Colon (tissue), 2 donors: ENCODE data around the gene DNAJC11.
"Not testable (repeated sequence)": the region's sequence is repeated elsewhere in the genome, so short reads cannot be mapped to it uniquely, and the experiment has no call there.

Experiments used
- FAIRE-seq: peaks from 2 replicates; lab custom pipeline; 2012; peaks lifted over from hg19 to GRCh38; lab: Jason Lieb, UNC
- donor health status: control.
- donor health status: control.

DNAJC11 gene, protein sequence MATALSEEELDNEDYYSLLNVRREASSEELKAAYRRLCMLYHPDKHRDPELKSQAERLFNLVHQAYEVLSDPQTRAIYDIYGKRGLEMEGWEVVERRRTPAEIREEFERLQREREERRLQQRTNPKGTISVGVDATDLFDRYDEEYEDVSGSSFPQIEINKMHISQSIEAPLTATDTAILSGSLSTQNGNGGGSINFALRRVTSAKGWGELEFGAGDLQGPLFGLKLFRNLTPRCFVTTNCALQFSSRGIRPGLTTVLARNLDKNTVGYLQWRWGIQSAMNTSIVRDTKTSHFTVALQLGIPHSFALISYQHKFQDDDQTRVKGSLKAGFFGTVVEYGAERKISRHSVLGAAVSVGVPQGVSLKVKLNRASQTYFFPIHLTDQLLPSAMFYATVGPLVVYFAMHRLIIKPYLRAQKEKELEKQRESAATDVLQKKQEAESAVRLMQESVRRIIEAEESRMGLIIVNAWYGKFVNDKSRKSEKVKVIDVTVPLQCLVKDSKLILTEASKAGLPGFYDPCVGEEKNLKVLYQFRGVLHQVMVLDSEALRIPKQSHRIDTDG

DNA sequence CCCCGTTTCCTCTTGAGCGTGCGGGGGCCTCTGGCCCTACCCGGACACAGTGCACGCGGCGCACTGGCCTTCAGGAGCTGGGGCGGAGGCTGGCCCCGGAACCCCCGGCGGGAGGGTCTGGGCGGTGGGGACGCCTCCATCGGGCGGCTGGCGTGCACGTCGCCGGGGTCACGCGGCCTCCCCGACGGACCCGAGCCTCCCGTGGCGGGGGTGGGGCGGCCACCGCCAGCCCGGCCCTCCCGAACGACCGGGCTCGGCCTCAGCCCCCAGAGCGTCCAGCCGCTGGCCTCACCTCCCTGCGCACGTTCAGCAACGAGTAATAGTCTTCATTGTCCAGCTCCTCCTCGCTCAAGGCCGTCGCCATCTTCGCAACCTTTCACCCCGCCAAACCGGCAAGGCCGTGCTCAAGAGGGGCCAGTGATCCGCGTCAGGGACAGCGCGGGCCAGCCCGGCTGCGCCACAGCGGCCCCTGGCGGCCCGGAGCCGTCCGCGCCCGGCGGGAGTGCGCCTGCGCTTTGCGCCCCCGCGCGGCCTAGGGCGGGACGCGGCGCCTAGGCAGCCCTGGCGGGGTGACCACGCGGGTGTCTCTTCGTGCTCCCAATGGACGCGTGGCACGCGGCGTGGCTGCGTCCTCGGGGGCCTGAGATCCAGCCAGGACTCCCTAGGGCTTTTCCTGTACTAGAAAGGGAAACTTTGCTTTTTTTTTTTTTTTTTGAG, at the start of gene DNAJC11:
DNAJC11 (minus strand) TSS at position 380 of the 717 bp plus-strand sequence; CDS start at position 364, 16 bp downstream.
- FAIRE-seq: no peak

DNA sequence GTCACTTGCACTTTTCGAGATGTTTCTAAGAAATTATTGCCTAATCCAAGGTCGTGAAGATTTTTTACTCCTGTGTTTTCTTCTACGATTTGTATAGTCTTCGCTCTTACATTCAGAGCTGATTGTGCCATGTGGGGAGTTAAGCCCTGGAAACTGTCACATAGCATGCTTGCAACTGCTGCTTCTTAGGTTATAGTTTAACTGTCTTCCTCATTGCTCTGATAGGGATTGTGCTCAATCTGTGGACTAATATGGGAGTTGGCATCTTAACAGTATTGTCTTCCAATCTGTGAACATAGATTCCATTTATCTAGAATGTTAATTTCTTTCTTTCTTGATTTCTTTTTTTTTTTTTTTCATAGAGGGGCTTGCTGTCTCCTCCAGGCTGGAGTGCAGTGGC, 48.9 kb upstream of the DNAJC11 start:
- FAIRE-seq: no peak

DNA sequence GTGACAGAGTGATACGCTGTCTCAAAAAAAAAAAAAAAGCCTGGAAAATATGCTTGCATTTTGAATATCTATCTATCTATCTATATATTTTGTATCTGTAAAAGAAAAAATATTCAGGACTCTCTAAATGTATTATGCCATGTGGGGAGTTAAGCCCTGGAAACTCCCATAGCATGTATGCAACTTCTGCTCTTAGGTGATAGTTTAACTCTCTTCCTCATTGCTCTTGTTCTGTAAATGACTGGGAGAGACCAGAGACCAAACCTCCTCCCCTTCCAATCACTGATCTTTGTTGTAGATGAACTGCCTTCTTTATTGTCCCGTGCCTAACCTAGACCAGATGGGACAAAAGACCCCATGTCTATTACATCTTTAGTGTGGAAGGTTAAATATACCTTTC, 46.1 kb upstream of the DNAJC11 start:
- no peak for FAIRE-seq

DNA sequence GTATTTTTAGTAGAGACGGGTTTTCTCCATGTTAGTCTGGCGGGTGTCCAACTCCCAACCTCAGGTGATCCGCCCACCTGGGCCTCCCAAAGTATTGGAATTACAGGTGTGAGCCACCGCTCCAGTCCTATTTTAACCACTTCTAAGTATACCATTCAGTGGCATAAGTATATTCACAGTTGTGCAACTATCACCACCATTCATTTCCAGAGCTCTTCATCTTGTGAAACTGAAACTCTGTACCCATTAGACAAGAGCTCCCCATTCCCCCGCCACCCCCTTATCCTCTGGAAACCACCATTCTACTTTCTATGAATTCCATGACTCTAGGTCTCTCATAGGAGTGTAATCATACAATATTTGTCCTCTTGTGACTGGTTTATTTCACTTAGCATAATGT, 43.5 kb upstream of the DNAJC11 start:
- FAIRE-seq: no peak

DNA sequence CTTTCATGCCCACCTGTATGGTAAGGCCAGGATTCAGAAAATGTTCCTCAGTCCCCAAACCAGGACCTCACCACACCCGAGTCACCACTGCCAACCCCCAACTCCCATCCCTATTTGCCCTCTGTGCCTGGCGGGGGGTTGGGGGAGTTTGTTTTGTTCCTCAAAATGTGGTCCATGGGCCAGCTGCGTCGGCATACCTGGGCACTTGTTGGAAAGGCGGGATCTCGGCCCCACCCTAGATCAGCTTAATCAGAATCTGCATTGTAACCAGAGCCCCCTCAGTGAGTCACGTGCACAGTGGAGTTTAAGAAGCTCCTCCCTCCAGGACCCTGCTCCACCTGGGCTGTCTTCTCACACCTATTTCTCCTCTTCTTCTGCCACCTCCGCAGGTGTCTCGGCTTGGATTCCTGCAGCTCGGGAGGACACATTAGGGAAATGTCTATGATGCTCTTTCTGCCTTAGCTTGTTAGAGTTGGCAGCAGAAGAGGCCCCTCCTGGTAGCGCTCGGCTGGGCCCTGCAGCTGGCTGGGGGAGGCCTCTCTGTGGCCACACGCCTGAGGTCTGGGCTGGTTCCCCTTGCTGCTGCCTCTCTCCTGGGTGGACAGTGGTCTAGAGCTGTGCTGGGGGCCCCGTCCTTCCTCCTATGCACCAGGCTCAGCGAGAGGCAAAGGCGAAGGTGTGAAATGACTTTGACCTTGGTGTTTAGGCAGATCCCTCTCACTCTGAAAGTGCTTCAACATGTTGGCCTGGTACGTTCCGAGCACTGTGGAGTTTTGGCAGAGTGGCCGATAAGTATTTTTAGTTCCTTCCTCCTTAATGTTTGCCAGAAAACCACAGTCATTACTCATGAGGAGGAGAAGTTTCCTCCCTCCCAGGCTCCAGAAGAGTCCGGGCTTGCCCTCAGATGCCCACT, 41.8 kb upstream of the DNAJC11 start:
- FAIRE-seq: no peak

DNA sequence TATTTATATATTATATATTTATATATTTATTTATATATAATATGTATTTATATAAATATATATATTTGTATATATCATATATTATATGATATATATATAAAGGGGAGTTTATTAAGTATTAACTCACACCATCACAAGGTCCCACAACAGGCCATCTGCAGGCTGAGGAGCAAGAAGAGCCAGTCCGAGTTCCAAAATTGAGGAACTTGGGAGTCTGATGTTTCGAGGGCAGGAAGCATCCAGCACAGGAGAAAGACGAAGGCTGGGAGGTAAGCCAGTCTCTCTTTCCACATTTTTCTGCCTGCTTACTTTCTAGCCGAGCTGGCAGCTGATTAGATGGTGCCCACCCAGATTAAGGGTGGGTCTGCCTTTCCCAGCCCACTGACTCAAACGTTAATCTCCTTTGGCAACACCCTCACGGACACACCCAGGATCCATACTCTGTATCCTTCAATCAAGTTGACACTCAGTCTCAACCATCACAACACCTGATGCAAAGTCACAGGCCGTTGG, 41.1 kb upstream of the DNAJC11 start:
- not testable (repeated sequence) for FAIRE-seq

DNA sequence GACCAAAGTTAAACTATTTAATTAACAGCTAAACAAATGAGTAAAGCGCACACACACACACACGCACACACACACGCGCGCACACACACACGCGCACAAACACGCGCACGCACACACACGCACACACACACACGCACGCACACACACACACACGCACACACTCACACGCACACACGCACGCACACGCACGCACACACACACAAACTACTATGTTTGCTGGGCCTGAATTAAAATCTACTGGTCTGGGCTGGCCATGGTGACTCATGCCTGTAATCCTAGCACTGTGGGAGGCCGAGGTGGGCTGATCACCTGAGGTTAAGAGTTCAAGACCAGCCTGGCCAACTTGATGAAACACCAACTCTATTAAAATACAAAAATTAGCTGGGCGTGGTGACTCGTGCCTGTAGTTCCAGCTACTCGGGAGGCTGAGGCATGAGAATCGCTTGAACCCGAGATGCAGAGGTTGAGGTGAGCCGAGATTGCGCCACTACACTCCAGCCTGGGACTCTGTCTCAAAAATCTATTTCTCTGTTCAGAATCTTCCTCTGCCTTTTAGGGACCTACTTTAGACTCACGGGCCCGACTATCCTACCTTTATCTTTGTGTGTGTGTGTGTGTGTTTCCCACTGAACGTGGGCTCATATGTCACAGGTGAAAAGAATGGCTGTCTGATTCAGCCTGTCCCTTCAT, 37.5 kb upstream of the DNAJC11 start:
- no peak for FAIRE-seq

DNA sequence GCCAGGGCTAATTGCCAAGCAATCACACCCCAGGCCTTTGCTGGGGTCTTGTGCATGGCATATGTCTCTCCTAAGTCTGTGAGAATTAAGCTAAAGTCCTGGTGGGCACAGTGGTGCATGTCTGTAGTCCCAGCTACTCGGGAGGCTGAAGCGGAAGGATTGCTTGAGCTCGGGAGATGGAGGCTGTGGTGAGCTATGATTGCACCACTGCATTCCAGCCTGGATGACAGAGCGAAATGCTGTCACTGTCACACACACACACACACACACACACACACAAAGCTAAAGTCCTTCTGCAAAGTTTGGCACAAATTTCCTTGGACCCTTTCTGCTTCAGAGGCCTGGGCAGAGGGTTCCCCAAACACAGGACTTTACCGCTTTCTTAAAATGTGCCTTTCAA, 31.3 kb upstream of the DNAJC11 start:
- FAIRE-seq: no peak

DNA sequence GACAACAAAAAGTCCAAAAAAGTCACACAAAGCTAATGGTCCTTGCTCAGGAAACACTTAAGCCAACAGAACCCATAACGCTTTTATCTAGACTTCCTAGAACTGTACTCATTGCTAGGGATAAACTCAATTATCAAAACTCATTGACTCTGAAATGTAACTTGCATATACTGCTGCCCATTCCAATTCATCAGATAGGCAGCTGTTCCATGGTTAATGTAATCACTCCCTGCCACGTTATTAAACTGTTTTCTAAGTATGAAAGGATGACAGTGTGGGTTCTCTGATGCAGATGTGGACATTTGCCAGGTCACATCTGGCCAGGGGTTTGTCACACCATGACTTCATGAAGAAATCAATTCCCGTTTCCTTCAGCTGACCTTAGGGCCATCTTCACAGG, 30.3 kb upstream of the DNAJC11 start:
- no peak for FAIRE-seq

DNA sequence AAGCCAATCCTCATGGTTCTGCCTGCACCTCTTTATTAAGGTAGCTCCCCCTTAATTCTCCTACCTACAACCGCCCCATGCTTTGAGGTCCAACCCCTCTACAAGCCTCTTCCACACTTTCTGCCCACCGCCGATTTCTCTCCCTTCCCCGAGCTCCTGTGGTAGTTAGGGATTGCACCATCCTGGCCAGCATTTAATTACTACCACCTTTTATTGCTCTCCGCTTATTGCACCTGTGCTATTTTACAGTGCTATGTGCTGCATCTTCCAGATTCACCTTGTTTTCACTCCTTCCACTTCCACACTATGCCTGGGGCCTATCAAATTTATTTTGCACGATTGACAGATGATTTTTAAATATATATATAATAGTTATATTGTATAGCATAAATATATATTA, 29.3 kb upstream of the DNAJC11 start:
- FAIRE-seq: no peak

DNA sequence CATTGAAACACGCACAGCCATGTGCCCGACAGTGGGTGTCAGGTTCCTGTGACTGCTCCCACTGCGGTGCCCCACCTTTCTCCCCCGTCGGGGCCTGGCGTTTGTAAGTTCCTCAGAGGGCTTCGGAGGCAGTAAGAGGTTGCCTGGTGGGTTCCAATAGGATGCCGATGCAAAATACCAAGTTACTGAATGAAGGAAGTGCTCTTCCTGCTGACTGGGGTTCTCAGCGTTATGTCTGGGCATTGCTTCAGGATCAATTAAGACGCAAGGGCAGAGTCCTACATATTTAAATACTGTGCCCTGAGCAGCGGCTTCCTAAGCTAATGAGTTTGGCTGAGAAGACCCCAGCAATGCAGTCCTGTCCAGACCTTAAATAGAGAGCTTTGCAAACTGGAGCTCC, 28.9 kb upstream of the DNAJC11 start:
- FAIRE-seq: no peak

DNA sequence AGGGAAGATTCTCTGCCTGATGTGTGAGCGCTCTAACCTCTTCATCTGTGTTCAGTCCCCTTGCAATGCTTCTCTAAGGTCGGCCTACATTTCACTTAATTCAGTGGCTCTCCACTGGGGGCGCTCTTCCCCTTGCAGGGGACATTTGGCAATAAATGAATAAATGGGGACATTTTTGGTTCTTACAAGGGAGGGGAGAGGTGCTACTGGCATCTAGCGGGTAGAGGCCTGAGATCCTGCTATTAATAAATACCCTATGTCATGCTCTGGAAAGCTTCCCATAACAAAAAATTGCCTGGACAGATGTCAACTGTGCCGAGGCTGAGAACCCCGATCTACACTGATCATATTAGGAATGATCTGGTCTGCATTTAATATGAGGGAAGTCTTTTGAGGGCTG, 25.9 kb upstream of the DNAJC11 start:
- FAIRE-seq: no peak

DNA sequence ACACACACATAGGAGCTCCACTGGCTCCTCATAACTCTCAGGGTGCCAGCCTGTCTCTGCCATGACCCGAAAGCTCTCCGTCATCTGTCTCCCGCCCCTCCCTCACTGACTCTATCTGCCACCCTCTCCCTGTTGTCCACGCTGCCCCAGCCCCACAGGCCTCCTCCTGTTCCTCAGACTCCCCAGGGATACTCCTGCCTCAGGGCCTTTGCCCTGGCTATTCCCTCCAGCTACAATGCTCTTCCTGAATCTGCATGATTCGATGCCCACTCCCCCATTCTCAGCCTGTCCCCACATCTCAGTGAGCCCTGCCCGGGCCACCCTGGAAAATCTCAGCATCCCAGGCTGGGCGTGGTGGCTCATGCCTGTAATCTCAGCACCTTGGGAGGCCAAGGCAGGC, 24.6 kb upstream of the DNAJC11 start:
- no peak for FAIRE-seq

DNA sequence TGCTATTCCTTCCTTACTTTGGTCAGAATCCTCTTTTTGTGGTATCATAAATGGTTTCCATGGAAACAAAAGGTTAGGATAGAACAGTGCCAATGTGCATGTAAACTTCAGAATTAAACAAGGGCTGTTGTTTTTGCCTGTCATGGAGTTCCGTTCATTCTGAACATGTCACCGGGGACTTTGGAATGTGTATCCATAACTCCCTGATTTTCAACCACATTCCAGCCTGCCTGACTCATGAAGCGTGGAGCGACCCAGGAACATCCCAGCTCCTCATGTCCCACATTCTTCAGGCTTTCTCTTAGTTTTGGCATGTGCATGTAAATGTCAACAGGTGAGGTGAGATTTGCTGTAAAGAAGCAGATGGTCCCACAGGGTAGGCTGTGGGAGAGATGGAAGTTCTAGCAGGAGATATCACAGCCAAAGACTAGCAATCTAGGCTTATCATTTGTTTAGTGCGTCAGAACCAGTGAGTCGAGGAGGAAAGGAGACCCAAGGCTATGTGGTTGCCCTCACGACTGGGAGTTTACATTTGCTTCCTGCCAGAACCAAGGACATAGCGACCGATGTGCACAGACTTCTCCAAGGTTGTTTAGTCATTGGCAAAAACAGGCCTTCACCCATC, 23.0 kb upstream of the DNAJC11 start:
- no peak for FAIRE-seq

DNA sequence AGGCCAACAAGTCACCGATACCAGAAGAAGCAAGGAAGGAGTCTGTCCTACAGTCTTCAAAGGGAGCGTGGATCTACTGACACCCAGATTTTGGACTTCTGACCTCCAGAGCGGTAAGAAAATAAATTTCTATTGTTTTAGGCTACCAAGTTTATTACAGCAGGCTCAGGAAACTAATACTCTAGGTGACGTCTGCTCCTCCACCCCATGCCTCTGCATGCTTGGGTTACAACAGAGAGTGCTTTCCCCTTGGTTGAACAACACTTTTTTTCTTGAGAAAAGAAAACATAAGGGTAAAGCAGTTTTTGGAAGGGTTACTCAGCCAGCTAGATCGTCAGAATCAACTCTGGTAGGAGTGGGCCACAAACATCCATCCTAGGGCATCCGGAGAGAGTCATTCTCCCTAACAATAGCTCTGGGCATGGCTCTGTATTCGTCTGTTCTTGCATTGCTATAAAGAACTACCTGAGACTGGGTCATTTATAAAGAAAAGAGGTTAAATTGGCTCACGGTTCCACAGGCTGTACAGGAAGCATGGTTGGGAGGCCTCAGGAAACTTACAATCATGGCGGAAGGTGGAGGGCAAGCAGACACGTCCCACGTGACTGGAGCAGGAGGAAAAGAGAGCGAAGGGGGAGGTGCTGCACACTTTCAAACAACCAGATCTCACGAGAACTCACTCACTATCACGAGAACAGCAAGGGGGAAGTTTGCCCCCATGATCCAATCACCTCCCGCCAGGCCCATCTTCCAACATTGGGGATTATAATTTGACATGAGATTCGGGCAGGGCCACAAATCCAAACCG, 22.2 kb upstream of the DNAJC11 start:
- no peak for FAIRE-seq

DNA sequence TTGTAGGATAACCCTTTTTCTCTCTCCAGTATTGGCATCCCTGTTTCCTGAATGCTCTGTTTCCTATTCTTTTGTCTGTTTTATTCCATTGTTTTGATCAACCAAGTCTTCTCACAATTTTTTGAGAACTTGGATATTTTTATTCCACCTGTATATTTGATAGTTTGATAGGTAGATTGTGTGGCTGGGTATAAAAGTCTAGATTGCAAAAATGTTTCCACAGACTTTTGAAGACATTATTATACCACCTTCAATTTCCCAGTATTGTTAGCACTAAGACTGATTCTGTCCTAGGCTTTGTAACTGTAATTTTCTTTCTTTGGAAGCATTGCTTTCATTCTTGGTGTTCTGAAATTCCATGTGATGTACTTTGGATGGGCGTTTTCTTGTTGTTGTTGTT, 9.6 kb upstream of the DNAJC11 start:
- FAIRE-seq: no peak

DNA sequence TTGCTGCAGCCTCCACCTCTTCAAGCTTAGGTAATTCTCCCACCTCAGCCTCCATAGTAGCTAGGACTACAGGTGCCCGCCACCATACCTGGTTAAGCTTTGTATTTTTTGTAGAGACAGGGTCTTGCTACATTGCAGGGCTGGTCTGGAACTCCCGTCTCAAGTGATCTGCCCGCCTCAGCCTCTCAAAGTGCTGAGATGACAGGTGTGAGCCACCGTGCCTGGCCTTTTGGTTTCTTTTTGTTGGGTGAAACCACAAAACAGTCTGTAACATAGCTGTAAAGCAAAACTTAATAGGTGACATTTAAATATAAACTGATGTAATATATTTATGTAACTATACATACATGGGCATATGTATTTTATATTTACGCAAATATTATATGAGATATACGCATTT, 3.1 kb upstream of the DNAJC11 start:
- FAIRE-seq: no peak

DNA sequence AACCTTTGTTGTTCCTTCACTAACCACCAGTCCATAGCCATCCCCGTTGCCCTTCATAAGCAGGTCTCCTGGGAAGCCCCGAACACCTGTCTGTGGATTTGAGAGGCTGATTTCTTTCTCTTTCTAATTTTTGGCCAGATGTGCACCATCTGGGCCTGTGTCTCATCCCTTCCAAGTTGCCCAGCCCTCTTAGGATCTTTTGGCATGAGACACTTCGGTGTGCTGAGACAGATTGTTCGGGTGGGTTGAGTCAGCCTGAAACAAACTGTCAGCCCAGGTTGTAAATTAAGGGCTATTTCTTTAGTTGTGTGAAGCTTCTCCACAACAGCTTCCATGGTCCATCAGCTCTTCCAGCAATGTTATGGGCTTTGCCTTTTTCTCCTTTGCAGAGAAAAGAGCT, 1.4 kb upstream of the DNAJC11 start:
- no peak for FAIRE-seq

DNA sequence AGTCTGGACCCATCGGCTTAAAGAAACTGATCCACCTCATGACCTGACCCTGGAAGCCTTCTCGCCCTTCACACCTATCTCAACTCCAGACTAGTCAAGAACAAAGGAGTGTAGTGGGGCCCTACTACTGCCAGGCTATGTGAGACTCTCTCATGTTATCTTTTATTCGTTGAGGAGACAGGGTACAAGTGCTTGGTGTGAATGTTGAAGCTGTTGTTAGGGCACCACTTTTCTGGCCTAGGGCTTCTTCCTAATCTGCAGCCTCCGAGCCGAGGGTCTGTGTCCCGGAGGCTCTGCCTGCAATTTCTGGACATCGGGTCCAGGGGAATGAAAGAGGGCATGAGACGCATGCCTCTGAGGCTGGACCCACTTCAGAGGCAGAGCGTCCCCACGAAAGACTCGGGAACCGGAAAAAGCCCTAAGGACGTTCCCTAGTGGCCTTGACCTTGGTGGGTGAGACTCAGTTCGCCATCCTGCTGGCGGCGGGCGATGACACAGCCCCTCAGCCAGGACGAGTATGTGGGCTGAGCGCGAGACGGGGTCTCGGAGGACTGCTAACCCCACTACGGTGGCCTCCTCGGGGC, 671 bp downstream of the DNAJC11 start:
- FAIRE-seq: no peak

DNA sequence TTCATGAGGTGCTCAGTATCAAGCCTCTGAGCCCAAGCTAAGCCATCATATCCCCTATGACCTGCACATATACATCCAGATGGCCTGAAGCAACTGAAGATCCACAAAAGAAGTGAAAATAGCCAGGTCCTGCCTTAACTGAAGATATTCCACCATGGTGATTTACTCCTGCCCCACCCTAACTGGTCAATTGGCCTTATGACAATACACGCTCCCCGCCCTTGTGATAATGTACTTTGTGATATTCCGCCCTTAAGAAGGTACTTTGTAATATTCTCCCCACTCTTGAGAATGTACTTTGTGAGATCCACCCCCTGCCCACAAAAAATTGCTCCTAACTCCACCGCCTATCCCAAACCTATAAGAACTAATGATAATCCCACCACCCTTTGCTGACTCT, 1.7 kb downstream of the DNAJC11 start:
- FAIRE-seq: not testable (repeated sequence)
